SK-N-MC (cell line): Measurements from ENCODE around the gene TSPAN7.

Experiments used
- EZH2 ChIP-seq: fragments of 200-600 bp; sonication (generic); IDR thresholded peaks from one replicate; pipeline ENCODE4 v1.6.1; 2017; ENCODE audit warnings: antibody characterized with exemption
- FOXP2 ChIP-seq: optimal IDR thresholded peaks from 2 replicates; pipeline ENCODE3; 2011; ENCODE audit warnings: mild to moderate bottlenecking, moderate library complexity; ENCODE audit not compliant: insufficient read depth; ENCODE audit errors: extremely low read length, control extremely low read depth
- POLR2AphosphoS5 ChIP-seq: IDR thresholded peaks from 2 replicates; pipeline ENCODE4 v1.6.1; 2012; ENCODE audit warnings: mild to moderate bottlenecking, low read depth, low read length, borderline replicate concordance

DNA sequence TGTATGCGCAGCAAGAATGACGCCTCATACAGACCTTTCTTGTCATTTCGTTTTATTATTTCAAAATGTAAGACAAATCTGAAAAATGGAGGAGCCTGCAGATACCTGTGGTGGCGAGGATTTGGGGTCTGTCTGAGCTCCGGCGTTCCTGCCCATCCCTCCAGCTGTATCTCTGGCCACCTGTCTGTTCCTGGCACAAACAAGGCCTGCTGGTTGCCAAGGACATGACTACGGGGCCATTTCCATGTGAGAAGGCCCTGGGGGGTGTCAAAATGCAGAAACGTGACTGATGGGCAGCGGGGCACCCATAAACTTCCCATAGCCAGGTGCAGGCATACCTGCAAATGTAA is 591 bp upstream of the TSPAN7 start:
- TF ChIP-seq EZH2 (no peak), POLR2AphosphoS5 (no peak), FOXP2 (no peak)
